ENCODE results near the gene DENND1B.

GRCh38 chr1:197740992-197741391 lies 34.3 kb downstream of the DENND1B start:
- TF ChIP-seq CTCF (IDR thresholded peaks at IDR 0.05) (no peak), POLR2A (IDR thresholded peaks at IDR 0.05) (no peak)
